Chondrocyte (in vitro differentiated cells): ENCODE measurements around the gene STIMATE. TPM values are rescaled to one million over a fixed set of nuclear protein-coding genes. Genes with fewer than 3 reads are reported as not detected.

Source experiments
- DNase-seq: peaks from one replicate; pipeline ENCODE4 v3.0.0; 2021; ENCODE audit warnings: mixed read lengths, low spot score
- H3K27ac Mint-ChIP-seq: one replicate; pipeline ENCODE4 v1.8.0; 2021; ENCODE audit warnings: mild to moderate bottlenecking, moderate library complexity, mixed read lengths; ENCODE audit not compliant: unreplicated experiment
- H3K27me3 Mint-ChIP-seq: 2 replicates; pipeline ENCODE4 v1.8.0; 2021; ENCODE audit warnings: low read depth, mixed read lengths
- H3K36me3 Mint-ChIP-seq: 2 replicates; pipeline ENCODE4 v1.8.0; 2021; ENCODE audit warnings: low read depth, mixed read lengths
- H3K4me1 Mint-ChIP-seq: 2 replicates; pipeline ENCODE4 v1.8.0; 2021; ENCODE audit warnings: low read depth, mild to moderate bottlenecking, mixed read lengths
- H3K4me3 Mint-ChIP-seq: one replicate; pipeline ENCODE4 v1.8.0; 2021; ENCODE audit warnings: mild to moderate bottlenecking, moderate library complexity, mixed read lengths; ENCODE audit not compliant: unreplicated experiment
- H3K9me3 Mint-ChIP-seq: 2 replicates; pipeline ENCODE4 v1.8.0; 2021; ENCODE audit warnings: low read depth, mixed read lengths
- CTCF ChIP-seq: fragments of 200-600 bp; sonication (generic); IDR thresholded peaks from 2 replicates; pipeline ENCODE4 v1.5.0; 2021; ENCODE audit warnings: antibody characterized with exemption, mild to moderate bottlenecking, moderate library complexity
- total RNA-seq: library from RNA; stranded (reverse); gene quantifications from 3 replicates; pipeline ENCODE4 v1.2.1, GENCODE V29; 2021

The STIMATE gene
- total RNA-seq, 1 donor from 2014 or later, result 19.0 TPM

DNA sequence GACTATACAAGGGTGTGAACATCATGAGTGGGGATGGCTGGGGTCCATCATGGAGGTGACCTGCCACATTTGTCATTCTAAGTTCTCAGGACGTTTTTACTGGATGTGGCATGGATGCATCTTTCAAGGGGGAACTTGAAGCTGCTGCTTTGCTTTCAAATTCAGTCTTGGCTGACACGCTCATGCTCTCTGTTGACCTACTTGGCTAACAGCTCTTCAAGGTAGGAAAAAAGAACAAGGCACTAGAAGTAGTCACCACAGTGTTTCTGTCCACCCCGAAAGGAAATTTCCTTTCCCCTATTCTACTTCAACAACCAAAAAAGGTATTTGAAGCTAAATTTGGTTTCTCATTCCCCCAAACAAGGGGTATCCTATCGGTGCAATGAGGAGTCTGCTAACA, 15.0 kb downstream of the STIMATE start:
- peaks cover 17% of the 10 kb centered on the region for H3K36me3 Mint-ChIP-seq
- no peaks in the 10 kb centered on the region for H3K27me3 Mint-ChIP-seq
- no peak overlapping the region for H3K27ac Mint-ChIP-seq
- no peak for DNase-seq
- H3K9me3 Mint-ChIP-seq, result peaks cover 7% of the 10 kb centered on the region
- TF ChIP-seq CTCF, result no peak
- no peak overlapping the region for H3K4me3 Mint-ChIP-seq
- no peaks in the 10 kb centered on the region for H3K4me1 Mint-ChIP-seq

GRCh38 chr3:52881871-52882270, 15.5 kb downstream of the STIMATE start:
- no peak for DNase-seq
- TF ChIP-seq CTCF, result no peak
- Mint-ChIP-seq H3K36me3 (peaks cover 17% of the 10 kb centered on the region), H3K27me3 (no peaks in the 10 kb centered on the region), H3K4me3 (no peak overlapping the region), H3K9me3 (peaks cover 7% of the 10 kb centered on the region), H3K4me1 (no peaks in the 10 kb centered on the region), H3K27ac (no peak overlapping the region)

DNA sequence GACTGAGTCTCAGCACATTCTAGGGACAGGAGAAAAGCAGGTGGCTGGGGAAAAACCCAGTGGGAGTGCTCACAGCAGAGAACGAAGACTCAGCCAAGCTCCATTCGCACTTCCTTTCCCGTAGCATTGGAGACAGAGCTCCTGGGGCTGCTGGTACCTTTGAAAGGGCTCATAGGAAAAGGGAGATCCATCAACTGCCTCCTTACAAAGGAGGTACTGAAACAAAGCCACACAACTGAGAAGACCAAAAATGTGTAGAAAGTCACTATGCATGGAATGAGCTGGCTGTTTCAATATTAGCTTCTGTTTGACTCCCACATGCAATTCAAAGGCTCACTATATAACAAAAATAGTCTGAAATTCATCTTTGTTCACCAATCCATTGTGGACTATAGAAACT, 16.9 kb downstream of the STIMATE start:
- H3K36me3 Mint-ChIP-seq, result peaks cover 12% of the 10 kb centered on the region
- no peaks in the 10 kb centered on the region for H3K4me1 Mint-ChIP-seq
- no peak for DNase-seq
- H3K27ac Mint-ChIP-seq, result no peak overlapping the region
- no peak for TF ChIP-seq CTCF
- H3K4me3 Mint-ChIP-seq, result no peak overlapping the region
- no peaks in the 10 kb centered on the region for H3K27me3 Mint-ChIP-seq
- H3K9me3 Mint-ChIP-seq, result peaks cover 7% of the 10 kb centered on the region

GRCh38 chr3:52880047-52880446, 17.3 kb downstream of the STIMATE start:
- peaks cover 3% of the 10 kb centered on the region for H3K4me1 Mint-ChIP-seq
- peaks cover 8% of the 10 kb centered on the region for H3K36me3 Mint-ChIP-seq
- H3K27me3 Mint-ChIP-seq, result no peaks in the 10 kb centered on the region
- peaks cover 3% of the 10 kb centered on the region for H3K9me3 Mint-ChIP-seq
- no peak for TF ChIP-seq CTCF
- no peak overlapping the region for H3K4me3 Mint-ChIP-seq
- no peak overlapping the region for H3K27ac Mint-ChIP-seq
- no peak for DNase-seq

- Mint-ChIP-seq H3K27ac (no peak overlapping the region), H3K4me1 (peaks cover 6% of the 10 kb centered on the region), H3K27me3 (no peaks in the 10 kb centered on the region), H3K36me3 (peaks cover 3% of the 10 kb centered on the region), H3K9me3 (no peaks in the 10 kb centered on the region), H3K4me3 (no peak overlapping the region)
- no peak for TF ChIP-seq CTCF
- no peak for DNase-seq
These were observed 17.8 kb downstream of the STIMATE start for GRCh38 chr3:52879581-52879980.
